UCSD-AML1 (cell line): ENCODE results near the gene ASXL1.
A peak's percentile ranks its signal among the peaks of the same experiment; 100 is the strongest.
"Not testable (repeated sequence)": the region's sequence is repeated elsewhere in the genome, so short reads cannot be mapped to it uniquely, and the experiment has no call there.

Experiments used
- DNase-seq: peaks from one replicate; lab custom pipeline; 2025; ENCODE audit not compliant: unreplicated experiment; lab: John Stamatoyannopoulos, UW

The ASXL1 gene

DNA sequence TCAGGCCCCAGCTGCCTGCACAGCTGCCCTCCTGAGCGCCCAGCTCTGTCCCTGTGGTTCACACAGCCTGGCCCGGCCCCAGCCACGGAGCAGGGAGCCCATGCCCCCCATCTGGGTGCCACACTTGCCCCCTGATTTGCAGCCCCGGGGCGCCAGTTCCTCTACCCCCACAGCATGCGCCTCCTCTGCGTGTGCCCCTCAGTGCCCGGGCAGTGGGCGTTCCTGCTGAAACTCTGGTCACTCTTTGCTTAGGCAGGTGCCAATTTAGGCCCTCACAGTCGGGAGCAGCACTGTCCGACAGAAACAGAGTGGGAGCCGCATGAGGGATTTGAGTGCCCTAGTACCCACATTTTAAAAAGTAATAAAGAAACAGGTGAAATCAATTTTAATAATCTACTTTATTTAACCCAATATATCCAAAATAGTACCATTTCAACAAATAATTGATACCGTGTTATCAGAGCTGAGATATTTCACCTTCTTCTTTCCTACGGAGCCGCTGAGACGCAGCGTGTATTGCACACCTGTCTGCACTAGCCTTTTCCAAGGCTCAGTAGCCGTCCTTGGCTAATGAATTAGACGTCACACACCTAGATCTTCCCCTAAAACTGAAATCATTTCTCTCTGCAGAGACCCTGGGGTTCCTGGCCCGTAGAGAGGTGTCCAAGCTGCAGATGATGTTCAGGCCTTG lies 106.4 kb downstream of the ASXL1 start:
- DNase-seq = no peak

- no peak for DNase-seq
These were observed 107.2 kb downstream of the ASXL1 start for GRCh38 chr20:32465092-32465900.

DNA sequence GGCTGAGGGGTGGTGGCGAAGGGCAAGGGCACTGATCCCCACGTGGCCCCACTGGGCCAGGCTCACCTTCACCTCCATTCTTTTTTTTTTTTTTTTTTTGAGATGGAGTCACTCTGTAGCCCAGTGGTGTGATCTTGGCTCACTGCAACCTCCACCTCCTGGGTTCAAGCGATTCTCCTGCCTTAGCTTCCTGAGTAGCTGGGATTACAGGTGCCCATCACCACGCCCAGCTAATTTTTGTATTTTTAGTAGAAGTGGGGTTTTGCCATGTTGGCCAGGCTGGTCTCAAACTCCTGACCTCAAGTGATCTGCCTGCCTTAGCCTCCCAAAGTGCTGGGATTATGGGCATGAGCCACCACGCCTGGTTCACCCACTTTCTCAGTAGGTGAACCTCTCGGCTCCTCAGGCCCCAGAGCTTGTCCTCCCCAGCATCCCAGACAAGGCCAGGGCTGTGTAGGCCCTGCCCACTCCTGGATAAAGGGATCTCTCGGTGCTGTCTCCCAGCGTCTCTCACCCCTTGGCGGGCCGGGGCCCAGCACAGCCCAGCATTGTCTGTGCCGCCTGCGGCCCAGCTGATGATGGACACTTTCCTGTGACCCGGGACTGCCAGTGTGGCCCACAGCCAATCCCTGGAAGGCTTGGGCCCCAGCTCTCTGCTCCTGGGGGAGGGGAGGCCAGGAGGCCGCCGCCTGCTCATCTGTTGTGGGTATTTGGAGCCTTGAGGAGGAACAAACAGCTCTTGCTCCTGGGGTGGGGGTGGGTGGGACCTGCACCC lies 108.0 kb downstream of the ASXL1 start:
- not testable (repeated sequence) for DNase-seq

- DNase-seq = no peak
These were observed 108.8 kb downstream of the ASXL1 start for GRCh38 chr20:32466739-32467505.

DNA sequence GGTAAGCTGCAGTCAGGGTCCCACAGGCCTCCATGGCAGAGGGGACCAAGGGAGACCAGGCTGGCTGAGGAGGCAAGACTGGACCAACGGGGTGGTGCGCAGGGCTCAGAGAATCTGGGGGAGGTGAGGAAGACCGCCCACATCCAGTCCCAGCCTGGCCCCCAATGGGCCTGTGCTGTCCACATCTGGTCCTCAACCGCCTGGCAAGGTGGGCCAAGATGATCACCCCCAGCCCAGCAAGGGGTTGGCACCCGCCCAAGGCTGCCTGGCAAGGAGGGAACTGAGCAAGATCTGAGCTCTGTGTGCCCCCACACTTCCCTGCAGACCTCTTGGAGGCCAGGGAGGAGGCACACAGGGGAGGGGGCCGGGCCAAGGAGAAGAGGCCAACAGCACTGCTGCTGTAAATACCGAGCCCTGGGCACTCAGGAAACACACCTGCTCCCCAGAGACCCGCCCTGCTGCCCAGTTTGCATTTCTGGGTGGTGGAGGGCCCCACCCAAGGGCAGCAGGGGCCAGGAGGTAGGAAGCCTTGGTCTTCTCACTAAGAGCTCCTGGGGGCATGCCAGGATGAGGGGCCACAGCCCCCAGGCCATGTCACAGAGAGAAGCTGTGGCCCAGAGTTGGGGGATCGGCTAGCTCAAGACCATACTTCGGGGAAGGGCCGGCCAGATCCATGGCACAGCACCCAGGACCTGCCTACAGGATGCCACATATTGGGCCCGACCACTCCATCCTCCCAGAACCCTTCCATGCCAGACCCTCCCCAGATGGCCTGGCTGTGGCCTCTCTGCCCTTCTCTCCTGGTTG lies 109.6 kb downstream of the ASXL1 start:
- DNase-seq = no peak

GRCh38 chr20:32468313-32468640 lies 110.1 kb downstream of the ASXL1 start:
- DNase-seq = no peak

DNA sequence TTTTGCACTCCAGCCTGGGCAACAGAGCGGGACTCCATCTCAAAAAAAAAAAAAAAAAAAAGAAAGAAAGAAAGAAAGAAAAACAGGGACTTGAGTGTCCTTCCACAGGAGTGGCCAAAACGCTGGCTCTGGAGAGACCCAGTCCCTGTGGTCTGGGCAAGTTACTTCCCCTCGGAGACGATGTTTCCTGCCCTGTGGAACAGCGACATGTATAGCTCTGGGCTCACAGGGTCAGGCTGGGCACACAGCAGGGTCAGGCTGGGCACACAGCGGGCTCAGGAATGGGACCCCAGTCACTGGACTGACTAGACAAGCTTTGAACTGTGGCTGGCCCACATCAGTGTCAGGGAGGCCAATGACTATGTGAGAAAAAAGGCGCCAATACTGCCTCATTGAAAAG lies 110.7 kb downstream of the ASXL1 start:
- peak; percentile 54 for DNase-seq

GRCh38 chr20:32470025-32470861 lies 112.1 kb downstream of the ASXL1 start:
- peak; percentile 94 for DNase-seq

DNA sequence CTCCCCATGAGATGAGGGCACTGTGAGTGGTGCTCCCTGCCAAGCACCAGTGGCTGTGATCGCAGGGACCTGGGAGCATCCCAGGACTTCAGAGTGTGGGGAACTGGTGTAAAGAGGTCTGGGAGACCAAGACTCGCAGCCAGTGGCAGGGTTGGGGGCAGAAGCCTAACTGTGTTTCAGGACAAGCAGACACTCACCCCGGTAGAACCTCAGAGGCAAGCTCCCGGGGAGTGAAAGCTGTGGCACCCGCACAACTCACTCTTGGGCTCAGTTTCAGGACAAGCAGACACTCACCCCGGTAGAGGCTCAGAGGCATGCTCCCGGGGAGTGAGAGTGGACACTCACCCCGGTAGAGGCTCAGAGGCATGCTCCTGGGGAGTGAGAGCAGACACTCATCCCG lies 112.8 kb downstream of the ASXL1 start:
- DNase-seq = no peak

DNA sequence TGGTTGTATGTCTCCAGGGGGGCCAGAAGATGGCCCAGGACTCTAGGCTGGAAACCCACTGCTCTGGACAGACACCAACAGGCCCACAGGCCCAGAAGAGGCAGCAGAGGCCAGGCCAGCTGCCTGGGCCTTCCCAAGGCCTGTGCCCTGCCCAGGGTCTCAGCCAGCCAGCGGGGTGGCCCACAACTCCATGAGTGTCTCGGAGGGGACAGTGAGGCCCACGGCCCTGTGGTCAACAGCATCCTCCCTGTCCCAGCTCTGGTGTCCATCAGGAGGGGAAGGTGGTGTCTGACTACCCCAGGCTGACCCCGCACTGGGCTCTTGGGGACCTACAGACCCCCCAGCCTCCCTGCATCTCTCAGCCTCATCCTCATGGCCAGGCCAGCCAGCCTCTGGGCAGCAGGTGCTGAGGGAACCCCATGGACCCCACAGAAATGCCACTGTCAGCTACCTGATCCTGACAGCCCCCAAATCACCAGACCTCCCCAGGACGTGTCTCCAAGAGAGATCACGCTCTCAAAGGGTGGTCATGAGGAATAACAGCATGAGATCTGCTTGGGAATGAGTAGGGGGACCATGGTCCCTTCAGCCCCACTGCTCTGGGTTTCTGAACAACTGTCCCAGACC lies 114.6 kb downstream of the ASXL1 start:
- no peak for DNase-seq

GRCh38 chr20:32473231-32474008 lies 115.3 kb downstream of the ASXL1 start:
- no peak for DNase-seq

- DNase-seq = no peak
These were observed 116.0 kb downstream of the ASXL1 start for GRCh38 chr20:32474009-32474716.

DNA sequence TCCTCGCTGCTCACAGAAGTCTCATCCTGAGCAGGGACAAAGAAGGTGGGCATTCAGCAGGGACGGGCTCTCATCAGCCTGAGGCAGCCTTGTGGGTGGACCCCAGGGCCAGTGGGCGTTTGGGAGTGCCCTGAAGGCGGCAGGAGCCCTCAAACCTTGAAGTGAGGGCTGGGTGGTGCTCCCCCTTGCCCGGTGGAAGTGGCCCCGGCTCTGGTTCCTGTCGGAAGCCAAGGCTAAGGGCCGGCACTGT lies 116.5 kb downstream of the ASXL1 start:
- no peak for DNase-seq

DNA sequence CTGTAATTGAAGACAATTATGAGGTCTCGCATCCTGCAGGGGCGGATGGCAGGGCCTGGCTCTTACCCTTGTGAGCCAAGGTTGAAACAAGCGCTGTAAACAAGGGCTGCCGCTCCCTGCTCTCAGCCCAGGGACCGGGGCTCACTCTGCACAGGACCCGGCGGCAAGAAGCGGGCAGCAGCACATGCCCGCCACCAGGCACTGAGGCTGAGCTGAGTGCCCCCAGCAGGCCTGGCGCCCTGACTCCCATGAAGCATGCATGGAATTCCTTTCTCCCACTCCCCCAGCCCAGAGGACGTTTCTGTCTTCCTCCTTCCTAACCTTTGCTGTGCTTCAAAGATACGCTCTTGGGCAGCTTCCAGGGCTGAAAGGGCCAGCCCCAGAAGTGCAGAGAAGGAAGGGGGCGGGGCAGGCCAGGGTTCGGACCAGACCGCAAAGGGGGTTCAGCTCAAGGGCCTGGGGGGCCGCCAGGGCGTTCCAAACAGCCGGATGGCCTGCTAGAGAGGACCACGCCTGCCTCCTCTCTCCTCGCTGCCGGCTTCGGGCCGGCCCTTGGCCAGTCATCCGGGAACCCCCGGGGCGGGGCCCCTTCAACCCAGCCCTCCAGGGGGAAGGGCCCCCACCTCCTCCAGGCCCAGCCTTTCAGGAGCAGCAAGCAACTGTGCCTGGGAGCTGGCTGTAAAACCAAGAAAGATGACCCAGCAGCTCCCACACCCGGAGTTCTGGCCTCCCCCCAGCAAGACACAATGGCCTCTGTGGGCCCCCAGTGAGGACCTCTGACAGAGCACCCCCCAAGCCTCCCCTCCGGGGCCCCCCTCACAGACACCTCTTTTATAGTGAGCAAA lies 117.1 kb downstream of the ASXL1 start:
- DNase-seq = peak; percentile 88

GRCh38 chr20:32476684-32477593 lies 118.8 kb downstream of the ASXL1 start:
- DNase-seq = no peak
